Esophagus squamous epithelium (tissue), 5 donors: ENCODE data around the gene FBXO24. TPM values are rescaled to one million over a fixed set of nuclear protein-coding genes. Genes with fewer than 3 reads are reported as not detected.
"Not testable (repeated sequence)": the region's sequence is repeated elsewhere in the genome, so short reads cannot be mapped to it uniquely, and the experiment has no call there.

ENCODE experiments used
- DNase-seq: peaks from one replicate; lab custom pipeline; 2025; lab: John Stamatoyannopoulos, UW
- H3K27ac ChIP-seq, 4 donors: fragments of 200-600 bp; sonication (generic); one replicate each; pipeline ENCODE4 v1.5.1; 2016 to 2019; ENCODE audit warnings: mild to moderate bottlenecking in 1 of 4
- H3K27me3 ChIP-seq, 4 donors: fragments of 200-600 bp; sonication (generic); 1 replicate in 3 of 4; 2 replicates in 1 of 4; pipeline versions ENCODE4 v1.5.1 to v1.6.0; 2017 to 2021; ENCODE audit warnings: antibody characterized with exemption in 1 of 4
- H3K36me3 ChIP-seq, 3 donors: fragments of 200-600 bp; sonication (generic); one replicate each; pipeline ENCODE4 v1.5.1; 2016 to 2019
- H3K4me1 ChIP-seq, 3 donors: fragments of 200-600 bp; sonication (generic); one replicate each; pipeline ENCODE4 v1.5.1; 2017 to 2019
- H3K4me3 ChIP-seq, 4 donors: fragments of 200-600 bp; sonication (generic); 1 replicate in 3 of 4; 2 replicates in 1 of 4; pipeline ENCODE4 v1.5.1; 2016 to 2019; ENCODE audit warnings: mild to moderate bottlenecking in 2 of 4, moderate library complexity in 1 of 4
- H3K9me3 ChIP-seq, 3 donors: fragments of 200-600 bp; sonication (generic); one replicate each; pipeline ENCODE4 v1.5.1; 2016 to 2019
- CTCF ChIP-seq, 6 experiments: fragments of 450-650 bp in 4 of 6; fragments of 200-600 bp in 2 of 6; sonication (generic) in 2 of 6; IDR thresholded peaks; one replicate each; pipeline ENCODE4 v1.5.1; 2016 to 2019; ENCODE audit warnings: antibody characterized with exemption in 6 of 6, mild to moderate bottlenecking in 4 of 6, moderate library complexity in 4 of 6
- POLR2A ChIP-seq, 4 donors: fragments of 450-650 bp; IDR thresholded peaks; one replicate each; pipeline ENCODE4 v1.6.1; 2017; ENCODE audit warnings: antibody characterized with exemption in 4 of 4, mild to moderate bottlenecking in 4 of 4, moderate library complexity in 3 of 4
- WGBS, 2 donors: methylation state at CpG; one replicate each; pipeline ENCODE4 v1.1.5; 2018; 5-methylcytosine and 5-hydroxymethylcytosine counted together
- intact Hi-C: fragments of 100-400 bp; cut with DNase I; formaldehyde crosslinking; loops from one replicate; pipeline ENCODE4 v1.15.0; 2022
- total RNA-seq, 4 donors: library from RNA; depleted of rRNA; stranded (reverse); fragments of >200 nt; gene quantifications; one replicate each; pipeline ENCODE4 v1.1.0, GENCODE V29; 2016
- donor health status: DM: yes; HTN: yes; CAD: no.

FBXO24 gene
- total RNA-seq, 4 donors from 2014 or later, result 0.19 to 1.6 (median 0.29) TPM; not detected in 1

- Histone ChIP-seq H3K4me3 (no peak overlapping the region), H3K27me3 (no peaks in the 10 kb centered on the region), H3K4me1 (peaks cover 9 to 55% (median 9%) of the 10 kb centered on the region in 3 donors), H3K36me3 (peaks cover 4 to 71% (median 16%) of the 10 kb centered on the region in 3 donors), H3K9me3 (no peaks in the 10 kb centered on the region), H3K27ac (peak overlapping the region in 3 of 4 donors; percentile 28 to 81 (median 70))
- no peak for TF ChIP-seq POLR2A (IDR thresholded peaks at IDR 0.05)
- WGBS, 2 donors, result 79 to 94% methylated on average over 4 of the region's 4 CpGs
- intact Hi-C loops, result no loop called here
- DNase-seq, result no peak
Observed at GRCh38 chr7:100559127-100559526, 27.0 kb upstream of the FBXO24 start.

- DNase-seq, result no peak
- 88 to 90% methylated on average over 4 to 7 of the region's 12 CpGs for WGBS, 2 donors
- peaks cover 4 to 77% (median 15%) of the 10 kb centered on the region in 3 donors for H3K36me3 ChIP-seq
- no peaks in the 10 kb centered on the region for H3K27me3 ChIP-seq
- peak overlapping the region in 1 of 4 donors; percentile 12 for H3K4me3 ChIP-seq
- TF ChIP-seq POLR2A (IDR thresholded peaks at IDR 0.05), result no peak
- no peak for TF ChIP-seq CTCF (IDR thresholded peaks at IDR 0.05)
- H3K9me3 ChIP-seq, result no peaks in the 10 kb centered on the region
- intact Hi-C loops, result loop anchor here (5.0 kb wide), 1 partner anchor 131 kb away; the partner anchor contains the start of gene GIGYF1
- no peak overlapping the region for H3K27ac ChIP-seq
- H3K4me1 ChIP-seq, result peaks cover 9 to 39% (median 9%) of the 10 kb centered on the region in 3 donors
Observed at GRCh38 chr7:100561491-100562194, 24.5 kb upstream of the FBXO24 start.

GRCh38 chr7:100562195-100563099 lies 23.7 kb upstream of the FBXO24 start:
- no peaks in the 10 kb centered on the region for H3K27me3 ChIP-seq
- peaks cover 9 to 46% (median 9%) of the 10 kb centered on the region in 3 donors for H3K4me1 ChIP-seq
- WGBS, 2 donors, result 83 to 89% methylated on average over 12 to 16 of the region's 26 CpGs
- no peaks in the 10 kb centered on the region for H3K9me3 ChIP-seq
- H3K36me3 ChIP-seq, result peaks cover 4 to 69% (median 15%) of the 10 kb centered on the region in 3 donors
- intact Hi-C loops, result loop anchor here (5.0 kb wide), 1 partner anchor 130 kb away; the partner anchor contains the start of gene GIGYF1
- H3K4me3 ChIP-seq, result no peak overlapping the region
- DNase-seq, result no peak
- no peak overlapping the region for H3K27ac ChIP-seq
- TF ChIP-seq CTCF (IDR thresholded peaks at IDR 0.05), result no peak
- TF ChIP-seq POLR2A (IDR thresholded peaks at IDR 0.05), result no peak

GRCh38 chr7:100563100-100563564 lies 23.0 kb upstream of the FBXO24 start:
- peaks cover 9 to 53% (median 9%) of the 10 kb centered on the region in 3 donors for H3K4me1 ChIP-seq
- H3K27me3 ChIP-seq, result no peaks in the 10 kb centered on the region
- 86 to 100% methylated on average over 4 to 7 of the region's 8 CpGs for WGBS, 2 donors
- TF ChIP-seq CTCF (IDR thresholded peaks at IDR 0.05) (no peak), POLR2A (IDR thresholded peaks at IDR 0.05) (no peak)
- no peak overlapping the region for H3K4me3 ChIP-seq
- no peaks in the 10 kb centered on the region for H3K9me3 ChIP-seq
- H3K36me3 ChIP-seq, result peaks cover 4 to 63% (median 15%) of the 10 kb centered on the region in 3 donors
- H3K27ac ChIP-seq, result no peak overlapping the region
- intact Hi-C loops, result loop anchor here (5.0 kb wide), 1 partner anchor 129 kb away; the partner anchor contains the start of gene GIGYF1
- DNase-seq, result no peak

- peaks cover 4 to 55% (median 15%) of the 10 kb centered on the region in 3 donors for H3K36me3 ChIP-seq
- H3K27me3 ChIP-seq, result no peaks in the 10 kb centered on the region
- intact Hi-C loops, result loop anchor here (5.0 kb wide), 1 partner anchor 128 kb away; the partner anchor contains the start of gene GIGYF1
- TF ChIP-seq CTCF (IDR thresholded peaks at IDR 0.05) (peak; percentile 88 to 98 (median 96)), POLR2A (IDR thresholded peaks at IDR 0.05) (no peak)
- 18 to 39% methylated on average over 5 to 7 of the region's 12 CpGs for whole genome bisulfite sequencing, 2 donors
- DNase-seq, result no peak
- peaks cover 9 to 55% (median 9%) of the 10 kb centered on the region in 3 donors for H3K4me1 ChIP-seq
- H3K9me3 ChIP-seq, result no peaks in the 10 kb centered on the region
- no peak overlapping the region for H3K27ac ChIP-seq
- H3K4me3 ChIP-seq, result no peak overlapping the region
Observed at GRCh38 chr7:100563809-100564400, 22.2 kb upstream of the FBXO24 start.

- H3K4me3 ChIP-seq, result not testable (repeated sequence)
- WGBS, 2 donors, result 83 to 84% methylated on average over 5 to 6 of the region's 6 CpGs
- intact Hi-C loops, result loop anchor here (5.0 kb wide), 1 partner anchor 128 kb away; the partner anchor contains the start of gene GIGYF1
Observed at GRCh38 chr7:100564405-100564804, 21.7 kb upstream of the FBXO24 start.

More at GRCh38 chr7:100564405-100564804, 21.7 kb upstream of the FBXO24 start:
- not testable (repeated sequence) for H3K27ac ChIP-seq, DNase-seq, H3K9me3 ChIP-seq, H3K27me3 ChIP-seq
- peaks cover 4 to 53% (median 15%) of the 10 kb centered on the region in 3 donors for H3K36me3 ChIP-seq
- peaks cover 10 to 55% (median 11%) of the 10 kb centered on the region in 3 donors for H3K4me1 ChIP-seq
